ENCODE data around the gene TRAPPC14. TPM values are rescaled to one million over a fixed set of nuclear protein-coding genes. Genes with fewer than 3 reads are reported as not detected.
"Not testable (repeated sequence)": the region's sequence is repeated elsewhere in the genome, so short reads cannot be mapped to it uniquely, and the experiment has no call there.

Gene TRAPPC14, protein sequence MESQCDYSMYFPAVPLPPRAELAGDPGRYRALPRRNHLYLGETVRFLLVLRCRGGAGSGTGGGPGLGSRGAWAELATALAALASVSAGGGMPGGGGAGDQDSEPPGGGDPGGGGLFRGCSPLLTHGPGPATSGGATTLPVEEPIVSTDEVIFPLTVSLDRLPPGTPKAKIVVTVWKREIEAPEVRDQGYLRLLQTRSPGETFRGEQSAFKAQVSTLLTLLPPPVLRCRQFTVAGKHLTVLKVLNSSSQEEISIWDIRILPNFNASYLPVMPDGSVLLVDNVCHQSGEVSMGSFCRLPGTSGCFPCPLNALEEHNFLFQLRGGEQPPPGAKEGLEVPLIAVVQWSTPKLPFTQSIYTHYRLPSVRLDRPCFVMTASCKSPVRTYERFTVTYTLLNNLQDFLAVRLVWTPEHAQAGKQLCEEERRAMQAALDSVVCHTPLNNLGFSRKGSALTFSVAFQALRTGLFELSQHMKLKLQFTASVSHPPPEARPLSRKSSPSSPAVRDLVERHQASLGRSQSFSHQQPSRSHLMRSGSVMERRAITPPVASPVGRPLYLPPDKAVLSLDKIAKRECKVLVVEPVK
- total RNA-seq = 10 to 100 TPM in 1 of 2 donors, 1 to 10 TPM in 1; 7.3 to 27.7 TPM

DNA sequence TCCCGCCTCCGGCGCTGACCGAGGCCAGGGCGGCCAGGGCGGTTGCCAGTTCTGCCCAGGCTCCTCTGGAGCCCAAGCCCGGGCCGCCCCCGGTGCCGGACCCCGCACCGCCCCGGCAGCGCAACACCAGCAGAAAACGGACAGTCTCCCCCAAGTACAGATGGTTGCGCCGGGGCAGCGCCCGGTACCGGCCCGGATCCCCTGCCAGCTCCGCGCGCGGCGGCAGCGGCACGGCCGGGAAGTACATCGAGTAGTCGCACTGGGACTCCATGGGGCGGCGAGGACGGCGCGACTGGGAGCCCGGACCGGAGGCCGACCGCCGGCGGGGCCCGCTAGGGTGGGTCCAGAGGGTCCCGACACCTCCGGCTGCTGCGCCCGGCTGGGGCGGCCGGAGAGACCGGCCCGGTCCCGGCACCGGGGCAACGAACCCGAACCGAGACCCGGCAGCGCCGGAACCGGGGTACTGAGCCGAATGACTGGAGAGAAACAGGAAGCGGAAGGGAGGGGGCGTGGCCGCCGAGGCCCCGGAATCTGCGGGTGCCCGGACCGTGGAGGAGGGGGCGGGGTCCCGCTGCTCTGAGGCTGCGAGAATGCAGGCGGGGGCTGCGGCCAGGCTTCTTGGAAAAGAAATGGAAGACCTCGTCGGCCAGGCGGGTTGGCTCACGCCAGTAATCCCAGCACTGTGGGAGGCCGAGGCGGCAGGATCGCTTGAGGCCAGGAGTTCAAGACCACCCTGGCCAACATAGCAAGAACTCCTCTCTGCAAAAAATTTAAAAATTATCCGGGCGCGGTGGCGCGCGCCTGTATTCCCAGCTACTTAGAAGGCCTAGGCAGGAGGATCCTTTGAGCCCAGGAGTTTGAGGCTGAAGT lies at the start of gene TRAPPC14:
TRAPPC14 (minus strand) TSS at position 495 of the 870 bp plus-strand sequence; CDS start at position 271, 224 bp downstream.
- TF ChIP-seq, protein P1, sequence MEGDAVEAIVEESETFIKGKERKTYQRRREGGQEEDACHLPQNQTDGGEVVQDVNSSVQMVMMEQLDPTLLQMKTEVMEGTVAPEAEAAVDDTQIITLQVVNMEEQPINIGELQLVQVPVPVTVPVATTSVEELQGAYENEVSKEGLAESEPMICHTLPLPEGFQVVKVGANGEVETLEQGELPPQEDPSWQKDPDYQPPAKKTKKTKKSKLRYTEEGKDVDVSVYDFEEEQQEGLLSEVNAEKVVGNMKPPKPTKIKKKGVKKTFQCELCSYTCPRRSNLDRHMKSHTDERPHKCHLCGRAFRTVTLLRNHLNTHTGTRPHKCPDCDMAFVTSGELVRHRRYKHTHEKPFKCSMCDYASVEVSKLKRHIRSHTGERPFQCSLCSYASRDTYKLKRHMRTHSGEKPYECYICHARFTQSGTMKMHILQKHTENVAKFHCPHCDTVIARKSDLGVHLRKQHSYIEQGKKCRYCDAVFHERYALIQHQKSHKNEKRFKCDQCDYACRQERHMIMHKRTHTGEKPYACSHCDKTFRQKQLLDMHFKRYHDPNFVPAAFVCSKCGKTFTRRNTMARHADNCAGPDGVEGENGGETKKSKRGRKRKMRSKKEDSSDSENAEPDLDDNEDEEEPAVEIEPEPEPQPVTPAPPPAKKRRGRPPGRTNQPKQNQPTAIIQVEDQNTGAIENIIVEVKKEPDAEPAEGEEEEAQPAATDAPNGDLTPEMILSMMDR (IDR thresholded peaks at IDR 0.05) = peak in 1 of 7 experiments; percentile 3
- TF ChIP-seq POLR2A (IDR thresholded peaks at IDR 0.05) = peak in 2 of 3 donors; percentile 52 to 54
- WGBS, 2 donors = 0 to 1% methylated on average over 24 to 83 of the region's 87 CpGs
- H3K4me3 ChIP-seq = peak within 1 kb of the TSS; percentile 60 to 97
- ATAC-seq (peak; percentile 91), DNase-seq (peak; percentile 88 to 94 (median 90))
- no peaks in the 10 kb centered on the region for H3K9me3 ChIP-seq
- intact Hi-C loops (cut with DNase I) = no loop called here
- H3K27me3 ChIP-seq = no peaks in the 10 kb centered on the region
- H3K36me3 ChIP-seq (replicated peaks in 1 of 2; ENCODE audit: insufficient read depth in 1 of 2, low read depth in 2 of 2) = no peaks in the 10 kb centered on the region
- H3K4me1 ChIP-seq = peaks cover 22% of the 10 kb centered on the region
- peak within 1 kb of the TSS; percentile 45 to 72 (median 66) for H3K27ac ChIP-seq

DNA sequence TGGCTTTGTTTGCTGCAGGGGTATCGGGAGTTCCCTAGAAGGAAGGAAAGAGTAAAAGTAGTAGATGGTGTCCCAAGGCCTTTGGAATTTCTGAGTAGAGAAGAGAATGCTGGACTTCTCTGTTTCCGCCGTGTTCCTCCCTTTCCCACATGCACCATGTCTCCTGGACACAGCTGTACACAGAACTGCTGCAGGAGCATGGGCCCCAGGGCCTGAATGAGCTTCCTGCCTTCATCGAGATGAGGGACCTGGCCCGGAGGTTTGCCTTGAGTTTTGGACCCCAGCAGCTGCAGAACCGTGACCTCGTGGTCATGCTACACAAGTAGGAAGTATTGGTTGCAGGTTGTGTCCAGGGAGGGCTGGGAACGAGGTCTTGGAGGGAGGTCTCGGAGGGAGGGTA lies 45.9 kb upstream of the TRAPPC14 start:
- H3K4me1 ChIP-seq = peaks cover 12% of the 10 kb centered on the region
- H3K36me3 ChIP-seq (replicated peaks in 1 of 2; ENCODE audit: insufficient read depth in 1 of 2, low read depth in 2 of 2) = no peaks in the 10 kb centered on the region
- 82 to 85% methylated on average over 9 of the region's 9 CpGs for WGBS, 2 donors
- intact Hi-C loops (cut with DNase I) = no loop called here
- H3K27ac ChIP-seq = no peak overlapping the region
- DNase-seq (no peak), ATAC-seq (no peak)
- no peaks in the 10 kb centered on the region for H3K9me3 ChIP-seq
- no peak for TF ChIP-seq POLR2A (IDR thresholded peaks at IDR 0.05)
- TF ChIP-seq, protein P1 (IDR thresholded peaks at IDR 0.05) = no peak
- H3K27me3 ChIP-seq = no peaks in the 10 kb centered on the region
- no peak overlapping the region for H3K4me3 ChIP-seq

DNA sequence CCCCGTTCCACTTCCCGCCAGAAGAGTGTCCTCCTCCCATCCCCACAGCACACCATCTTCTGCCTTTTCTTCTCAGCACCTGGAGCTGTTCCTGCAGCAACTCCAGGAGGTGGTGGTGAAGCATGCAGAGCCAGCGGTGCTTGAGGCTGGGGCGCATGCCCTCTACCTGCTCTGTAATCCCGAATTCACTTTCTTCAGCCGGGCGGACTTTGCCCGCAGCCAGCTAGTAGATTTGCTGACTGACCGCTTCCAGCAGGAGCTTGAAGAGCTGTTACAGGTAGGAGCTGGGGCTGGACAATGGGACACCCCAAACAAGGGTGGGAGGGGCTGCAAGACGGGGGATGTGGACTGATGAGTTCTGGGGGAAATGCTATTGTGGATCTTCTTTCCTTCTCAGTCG lies 42.2 kb upstream of the TRAPPC14 start:
- Histone ChIP-seq H3K4me1 (no peaks in the 10 kb centered on the region), H3K27me3 (no peaks in the 10 kb centered on the region), H3K36me3 (replicated peaks in 1 of 2; ENCODE audit: insufficient read depth in 1 of 2, low read depth in 2 of 2) (no peaks in the 10 kb centered on the region), H3K4me3 (no peak overlapping the region), H3K27ac (no peak overlapping the region), H3K9me3 (no peaks in the 10 kb centered on the region)
- TF ChIP-seq POLR2A (IDR thresholded peaks at IDR 0.05) = no peak
- TF ChIP-seq, protein P1 (IDR thresholded peaks at IDR 0.05) = no peak
- peak in 1 of 4 donors; percentile 38 for DNase-seq
- intact Hi-C loops (cut with DNase I) = no loop called here
- 54 to 60% methylated on average over 11 of the region's 11 CpGs for WGBS, 2 donors
- ATAC-seq = no peak

DNA sequence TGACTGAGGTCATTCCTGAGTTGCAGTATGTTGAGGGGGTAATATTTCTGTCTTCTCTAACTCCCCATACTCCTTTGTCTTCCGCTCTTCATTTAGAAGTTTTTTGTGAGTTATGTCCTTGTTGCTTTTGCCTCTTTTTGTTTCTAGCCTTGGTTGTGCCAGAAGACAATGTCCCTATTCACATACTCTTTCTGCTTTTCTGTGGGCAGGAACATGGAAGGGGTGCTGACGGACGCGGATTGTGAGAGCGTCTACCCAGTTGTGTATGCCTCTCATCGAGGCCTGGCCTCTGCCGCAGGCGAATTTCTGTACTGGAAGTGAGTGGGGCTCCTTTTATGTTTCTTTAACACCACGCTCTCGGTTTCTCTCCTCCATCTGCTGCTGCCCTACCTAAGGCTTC lies 39.7 kb upstream of the TRAPPC14 start:
- no peak for TF ChIP-seq POLR2A (IDR thresholded peaks at IDR 0.05)
- TF ChIP-seq, protein P1 (IDR thresholded peaks at IDR 0.05) = no peak
- DNase-seq (no peak), ATAC-seq (no peak)
- 81 to 88% methylated on average over 10 of the region's 10 CpGs for WGBS, 2 donors
- Histone ChIP-seq H3K9me3 (no peaks in the 10 kb centered on the region), H3K27me3 (no peaks in the 10 kb centered on the region), H3K36me3 (replicated peaks in 1 of 2; ENCODE audit: insufficient read depth in 1 of 2, low read depth in 2 of 2) (no peaks in the 10 kb centered on the region), H3K4me1 (no peaks in the 10 kb centered on the region), H3K4me3 (no peak overlapping the region), H3K27ac (no peak overlapping the region)
- intact Hi-C loops (cut with DNase I) = no loop called here

DNA sequence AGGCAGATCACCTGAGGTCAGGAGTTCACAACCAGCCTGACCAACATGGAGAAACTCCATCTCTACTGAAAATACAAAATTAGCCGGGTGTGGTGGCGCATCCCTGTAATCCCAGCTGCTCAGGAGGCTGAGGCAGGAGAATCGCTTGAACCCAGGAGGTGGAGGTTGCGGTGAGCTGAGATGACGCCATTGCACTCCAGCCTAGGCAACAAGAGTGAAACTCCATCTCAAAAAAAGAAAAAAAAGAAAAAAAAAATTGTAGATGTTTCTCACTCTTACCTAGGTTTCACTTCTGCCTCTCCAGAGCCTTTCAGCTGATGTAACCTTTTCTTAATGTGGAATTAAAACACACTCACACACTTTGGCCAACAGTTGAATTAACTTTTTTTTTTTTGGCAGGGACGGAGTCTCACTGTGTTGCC lies 37.4 kb upstream of the TRAPPC14 start:
- H3K27ac ChIP-seq; H3K27me3 ChIP-seq; H3K9me3 ChIP-seq; intact Hi-C loops (cut with DNase I); DNase-seq; H3K4me3 ChIP-seq; H3K4me1 ChIP-seq; ATAC-seq; H3K36me3 ChIP-seq (replicated peaks in 1 of 2; ENCODE audit: insufficient read depth in 1 of 2, low read depth in 2 of 2): not testable (repeated sequence)
- 91 to 98% methylated on average over 6 of the region's 6 CpGs for WGBS, 2 donors
